Panc1 (cell line): ENCODE measurements around the gene ZNF518B. TPM values are rescaled to one million over a fixed set of nuclear protein-coding genes. Genes with fewer than 3 reads are reported as not detected.
A peak's percentile ranks its signal among the peaks of the same experiment; 100 is the strongest.

Experiments
- ATAC-seq: fragments of 200-7000 bp; cut with Tn5 transposase; 2 replicates; pipeline ENCODE4 v1.9.1; 2020; ENCODE audit warnings: mild to moderate bottlenecking, moderate library complexity
- BruUV-seq: library from RNA; stranded (reverse); fragments of 400-500 nt; replicated peaks from 2 replicates; lab custom pipeline; 2021; lab: Mats Ljungman, UMichigan
- CTCF ChIA-PET: fragments of 300-600 bp; sonication (Branson Sonifier 250); formaldehyde crosslinking; loops from one replicate; lab custom pipeline; 2022; ENCODE audit warnings: antibody characterized with exemption; lab: Charles Lee
- POLR2A ChIA-PET: fragments of 300-600 bp; sonication (Branson Sonifier 250); formaldehyde crosslinking; loops from one replicate; lab custom pipeline; 2022; ENCODE audit warnings: antibody characterized with exemption; lab: Charles Lee
- DNase-seq: peaks from one replicate; pipeline ENCODE4 v3.0.0-alpha.2; 2010; ENCODE audit warnings: low read depth, low spot score
- H3K27ac ChIP-seq: 2 replicates; pipeline ENCODE4 v1.5.1; 2011; ENCODE audit warnings: mild to moderate bottlenecking, low read length, inconsistent platforms
- H3K27me3 ChIP-seq: fragments of 200-500 bp; sonication (Bioruptor generic); 2 replicates; pipeline ENCODE4 v1.6.0; 2014; ENCODE audit warnings: low read length, inconsistent platforms; ENCODE audit not compliant: control insufficient read depth, insufficient read depth
- H3K36me3 ChIP-seq: fragments of 200-500 bp; sonication (Bioruptor generic); 2 replicates; pipeline ENCODE4 v1.5.1; 2014; ENCODE audit warnings: inconsistent platforms, mild to moderate bottlenecking, low read length, moderate library complexity; ENCODE audit not compliant: control insufficient read depth, insufficient read depth
- H3K4me1 ChIP-seq: 2 replicates; pipeline ENCODE4 v1.5.1; 2011; ENCODE audit warnings: inconsistent platforms, mild to moderate bottlenecking, low read length, moderate library complexity; ENCODE audit not compliant: control insufficient read depth, insufficient read depth
- H3K4me3 ChIP-seq, 2 experiments: 2 replicates each; pipeline ENCODE4 v1.5.1; 2011 to 2012; ENCODE audit warnings: low read depth in 2 of 2, low read length in 2 of 2, mild to moderate bottlenecking in 2 of 2, inconsistent platforms in 1 of 2, moderate library complexity in 1 of 2
- H3K9me3 ChIP-seq: fragments of 200-500 bp; sonication (Bioruptor generic); 2 replicates; pipeline ENCODE4 v1.5.1; 2014; ENCODE audit warnings: low read depth, mild to moderate bottlenecking, inconsistent platforms, low read length, moderate library complexity; ENCODE audit not compliant: control insufficient read depth, insufficient read depth
- CTCF ChIP-seq: fragments of 450-650 bp; IDR thresholded peaks from 2 replicates; pipeline ENCODE4 v1.5.1; 2017; ENCODE audit warnings: mild to moderate bottlenecking
- POLR2AphosphoS5 ChIP-seq: IDR thresholded peaks from 2 replicates; pipeline ENCODE4 v1.6.1; 2012; ENCODE audit warnings: mild to moderate bottlenecking, low read depth, low read length, moderate library complexity
- REST ChIP-seq, 2 experiments: IDR thresholded peaks; 2 replicates each; pipeline ENCODE4 v1.6.1; 2011 to 2012; ENCODE audit warnings: low read depth in 2 of 2, control low read depth in 1 of 2, low read length in 1 of 2, mild to moderate bottlenecking in 1 of 2, moderate library complexity in 1 of 2; ENCODE audit not compliant: insufficient read depth in 1 of 2
- SIN3A ChIP-seq: IDR thresholded peaks from 2 replicates; pipeline ENCODE4 v1.6.1; 2012; ENCODE audit warnings: low read depth, mild to moderate bottlenecking, low read length, moderate library complexity, borderline replicate concordance; ENCODE audit not compliant: insufficient read depth
- TCF7L2 ChIP-seq: IDR thresholded peaks from 2 replicates; pipeline ENCODE4 v1.6.1; 2011; ENCODE audit warnings: mild to moderate bottlenecking, low read depth, low read length, inconsistent platforms
- in situ Hi-C: cut with HindIII; loops from 2 replicates; pipeline ENCODE4 v1.10.0; 2016; ENCODE audit warnings: low sequenced_read_pairs, low pct_unique_long_range_greater_than_20kb
- intact Hi-C: fragments of 100-400 bp; cut with micrococcal nuclease; formaldehyde crosslinking; loops from one replicate; pipeline ENCODE4 v1.10.0; 2022; ENCODE audit not compliant: unreplicated experiment
- total RNA-seq: library from RNA; stranded (reverse); gene quantifications from one replicate; pipeline ENCODE4 v1.2.1, GENCODE V29; 2021; ENCODE audit not compliant: unreplicated experiment

ZNF518B gene
- total RNA-seq, 1 experiment from 2014 or later = 20.8 TPM

GRCh38 chr4:10459305-10459704 is 2.1 kb upstream of the ZNF518B start:
- POLR2A ChIA-PET = no interaction called here

GRCh38 chr4:10458177-10458576 is 951 bp upstream of the ZNF518B start:
- TF ChIP-seq CTCF (no peak), TCF7L2 (no peak), POLR2AphosphoS5 (no peak)
- in situ Hi-C loops = no loop called here
- intact Hi-C loops = no loop called here
- H3K9me3 ChIP-seq = no peaks in the 10 kb centered on the region
- ATAC-seq (no peak), DNase-seq (no peak)
- H3K36me3 ChIP-seq = no peaks in the 10 kb centered on the region; the same call in 1 of the 2 replicates
- H3K4me3 ChIP-seq = no peak overlapping the region
- no peaks in the 10 kb centered on the region for H3K27me3 ChIP-seq
- CTCF ChIA-PET = no interaction called here
- BruUV-seq = no TSS peak
- H3K27ac ChIP-seq = no peak overlapping the region
- no peaks in the 10 kb centered on the region; the same call in 1 of the 2 replicates for H3K4me1 ChIP-seq
- POLR2A ChIA-PET = no interaction called here

More at GRCh38 chr4:10459305-10459704, 2.1 kb upstream of the ZNF518B start:
- no peak for TF ChIP-seq CTCF
- no peak for TF ChIP-seq TCF7L2
- no peak for TF ChIP-seq POLR2AphosphoS5
- no peak for TF ChIP-seq REST (IDR thresholded peaks at IDR 0.05; ENCODE audit: insufficient read depth in 1 of 2, low read depth in 2 of 2, low read length in 1 of 2)
- no peak for TF ChIP-seq SIN3A
- intact Hi-C loops (no loop called here), in situ Hi-C loops (no loop called here)
- BruUV-seq = TSS peak; percentile 55
- no peak overlapping the region for H3K27ac ChIP-seq
- DNase-seq (no peak), ATAC-seq (no peak)
- CTCF ChIA-PET = no interaction called here
- no peak overlapping the region for H3K4me3 ChIP-seq
- H3K9me3 ChIP-seq = no peaks in the 10 kb centered on the region
- H3K36me3 ChIP-seq = no peaks in the 10 kb centered on the region; the same call in 1 of the 2 replicates
- H3K4me1 ChIP-seq = no peaks in the 10 kb centered on the region; the same call in 1 of the 2 replicates
- no peaks in the 10 kb centered on the region for H3K27me3 ChIP-seq
